ENCODE results near the gene FABP1.

The FABP1 gene

DNA sequence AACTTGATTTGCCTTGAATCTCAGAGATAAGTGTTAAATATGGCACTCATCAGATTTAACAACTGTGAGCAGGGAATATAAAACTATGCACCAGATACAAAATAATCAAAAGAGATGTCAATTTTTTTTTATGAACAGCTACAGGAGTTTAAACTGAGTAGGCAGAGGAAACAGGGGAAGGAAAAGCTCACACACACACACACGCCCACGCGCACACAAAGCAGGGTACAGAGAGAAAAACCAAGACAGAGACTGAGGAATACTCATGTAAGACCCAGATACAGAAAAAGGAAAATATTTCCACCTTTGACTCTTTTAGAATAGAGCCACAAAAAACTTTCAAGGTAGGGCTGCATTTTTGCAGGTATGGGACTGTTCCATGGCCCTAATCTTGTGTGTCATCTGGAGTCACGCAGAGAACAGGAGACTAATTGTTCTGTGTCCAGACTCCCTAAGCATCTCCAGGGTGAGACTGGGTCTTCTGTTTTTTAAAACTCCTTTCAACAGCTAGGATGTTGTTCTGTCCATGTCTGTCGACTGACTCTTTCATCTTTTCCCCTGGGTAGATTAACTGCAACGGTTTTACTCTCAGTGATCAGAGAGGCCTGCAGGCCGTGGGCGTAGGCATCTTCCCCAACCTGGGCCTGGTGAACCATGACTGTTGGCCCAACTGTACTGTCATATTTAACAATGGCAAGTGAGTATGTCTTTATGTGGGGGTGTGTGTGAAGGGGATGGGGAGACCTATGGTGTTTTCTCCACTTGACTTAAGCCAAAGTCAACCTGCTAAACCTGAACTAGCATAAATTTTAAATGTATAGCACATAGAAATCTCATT lies 37.2 kb downstream of the FABP1 start:
- Histone ChIP-seq H3K36me3 (no peaks in the 10 kb centered on the region), H3K9me3 (no peaks in the 10 kb centered on the region), H3K4me3 (no peak overlapping the region), H3K4me1 (no peaks in the 10 kb centered on the region), H3K27me3 (no peaks in the 10 kb centered on the region), H3K27ac (no peak overlapping the region)
- DNase-seq = no peak
- intact Hi-C loops (cut with DNase I; ENCODE audit: low total_unique reads) = no loop called here
- TF ChIP-seq, protein P1, sequence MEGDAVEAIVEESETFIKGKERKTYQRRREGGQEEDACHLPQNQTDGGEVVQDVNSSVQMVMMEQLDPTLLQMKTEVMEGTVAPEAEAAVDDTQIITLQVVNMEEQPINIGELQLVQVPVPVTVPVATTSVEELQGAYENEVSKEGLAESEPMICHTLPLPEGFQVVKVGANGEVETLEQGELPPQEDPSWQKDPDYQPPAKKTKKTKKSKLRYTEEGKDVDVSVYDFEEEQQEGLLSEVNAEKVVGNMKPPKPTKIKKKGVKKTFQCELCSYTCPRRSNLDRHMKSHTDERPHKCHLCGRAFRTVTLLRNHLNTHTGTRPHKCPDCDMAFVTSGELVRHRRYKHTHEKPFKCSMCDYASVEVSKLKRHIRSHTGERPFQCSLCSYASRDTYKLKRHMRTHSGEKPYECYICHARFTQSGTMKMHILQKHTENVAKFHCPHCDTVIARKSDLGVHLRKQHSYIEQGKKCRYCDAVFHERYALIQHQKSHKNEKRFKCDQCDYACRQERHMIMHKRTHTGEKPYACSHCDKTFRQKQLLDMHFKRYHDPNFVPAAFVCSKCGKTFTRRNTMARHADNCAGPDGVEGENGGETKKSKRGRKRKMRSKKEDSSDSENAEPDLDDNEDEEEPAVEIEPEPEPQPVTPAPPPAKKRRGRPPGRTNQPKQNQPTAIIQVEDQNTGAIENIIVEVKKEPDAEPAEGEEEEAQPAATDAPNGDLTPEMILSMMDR (IDR thresholded peaks at IDR 0.05) = no peak

- H3K4me1 ChIP-seq = no peaks in the 10 kb centered on the region
- H3K27ac ChIP-seq = no peak overlapping the region
- no peaks in the 10 kb centered on the region for H3K27me3 ChIP-seq
- no peak for DNase-seq
- H3K36me3 ChIP-seq = no peaks in the 10 kb centered on the region
- no peaks in the 10 kb centered on the region for H3K9me3 ChIP-seq
- TF ChIP-seq, protein P1 (IDR thresholded peaks at IDR 0.05) = no peak
- no peak overlapping the region for H3K4me3 ChIP-seq
- intact Hi-C loops (cut with DNase I; ENCODE audit: low total_unique reads) = no loop called here
Measured at GRCh38 chr2:88088999-88089398, 38.9 kb downstream of the FABP1 start.

DNA sequence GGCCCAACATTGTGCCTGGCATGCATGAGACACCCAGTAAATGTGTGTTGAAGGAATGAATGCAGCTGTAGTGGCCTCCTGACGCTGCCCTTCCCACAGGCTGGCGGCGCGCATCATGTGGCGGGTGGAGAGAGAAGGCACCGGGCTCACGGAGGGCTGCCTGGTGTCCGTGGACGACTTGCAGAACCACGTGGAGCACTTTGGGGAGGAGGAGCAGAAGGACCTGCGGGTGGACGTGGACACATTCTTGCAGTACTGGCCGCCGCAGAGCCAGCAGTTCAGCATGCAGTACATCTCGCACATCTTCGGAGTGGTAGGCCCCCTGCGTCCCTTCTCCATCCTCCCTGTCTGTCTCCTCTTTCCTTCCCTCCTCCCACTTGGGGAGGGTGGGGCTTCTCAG lies 40.1 kb downstream of the FABP1 start:
- no peaks in the 10 kb centered on the region for H3K27me3 ChIP-seq
- DNase-seq = no peak
- H3K4me1 ChIP-seq = no peaks in the 10 kb centered on the region
- intact Hi-C loops (cut with DNase I; ENCODE audit: low total_unique reads) = no loop called here
- H3K4me3 ChIP-seq = no peak overlapping the region
- TF ChIP-seq, protein P1 (IDR thresholded peaks at IDR 0.05) = no peak
- no peaks in the 10 kb centered on the region for H3K36me3 ChIP-seq
- no peak overlapping the region for H3K27ac ChIP-seq
- H3K9me3 ChIP-seq = no peaks in the 10 kb centered on the region

GRCh38 chr2:88087073-88087472 lies 40.8 kb downstream of the FABP1 start:
- Histone ChIP-seq H3K4me1 (no peaks in the 10 kb centered on the region), H3K27ac (no peak overlapping the region), H3K36me3 (no peaks in the 10 kb centered on the region), H3K9me3 (no peaks in the 10 kb centered on the region), H3K27me3 (no peaks in the 10 kb centered on the region), H3K4me3 (no peak overlapping the region)
- intact Hi-C loops (cut with DNase I; ENCODE audit: low total_unique reads) = no loop called here
- TF ChIP-seq, protein P1 (IDR thresholded peaks at IDR 0.05) = no peak
- no peak for DNase-seq

DNA sequence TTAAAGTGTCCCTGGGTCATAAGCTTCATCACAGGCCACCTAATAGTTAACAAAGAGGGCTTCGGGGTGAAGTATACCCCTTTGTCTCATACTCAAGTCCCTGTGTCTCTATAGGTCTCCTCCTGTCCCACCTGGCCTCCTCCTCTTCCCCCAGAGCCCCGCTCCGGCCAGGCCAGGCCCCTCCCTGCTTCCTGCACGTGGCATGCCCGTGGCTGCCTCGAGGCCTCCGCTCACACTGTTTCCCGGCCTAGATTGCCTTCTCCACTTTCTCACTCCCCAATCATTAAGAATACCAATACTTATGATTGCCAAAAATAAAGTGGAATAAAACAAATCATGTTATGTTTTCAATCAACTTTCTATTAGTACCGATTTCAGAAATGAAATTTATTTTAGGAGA lies 41.5 kb downstream of the FABP1 start:
- intact Hi-C loops (cut with DNase I; ENCODE audit: low total_unique reads) = no loop called here
- H3K27ac ChIP-seq = no peak overlapping the region
- H3K4me1 ChIP-seq = no peaks in the 10 kb centered on the region
- no peaks in the 10 kb centered on the region for H3K36me3 ChIP-seq
- no peak overlapping the region for H3K4me3 ChIP-seq
- DNase-seq = no peak
- TF ChIP-seq, protein P1 (IDR thresholded peaks at IDR 0.05) = no peak
- no peaks in the 10 kb centered on the region for H3K9me3 ChIP-seq
- H3K27me3 ChIP-seq = no peaks in the 10 kb centered on the region
